BLaER1 treated with 17β-estradiol and CSF1 and Interleukin-3, amounts not matched to agents 10 nM and 100 nM (cell line): ENCODE data around the gene ANO2.

Source experiments
- H3K27ac ChIP-seq, 11 experiments: shearing (Covaris generic); formaldehyde crosslinking; 2 replicates each; pipeline ENCODE4 v1.8.1; 2022
- H3K27me3 ChIP-seq, 11 experiments: shearing (Covaris generic); formaldehyde crosslinking; 2 replicates each; pipeline ENCODE4 v1.8.1; 2022
- H3K36me3 ChIP-seq, 11 experiments: shearing (Covaris generic); formaldehyde crosslinking; 2 replicates each; pipeline ENCODE4 v1.8.1; 2022
- H3K4me1 ChIP-seq, 10 experiments: shearing (Covaris generic); formaldehyde crosslinking; 2 replicates each; pipeline ENCODE4 v1.8.1; 2022
- H3K4me2 ChIP-seq, 11 experiments: shearing (Covaris generic); formaldehyde crosslinking; 2 replicates each; pipeline ENCODE4 v1.8.1; 2022
- H3K4me3 ChIP-seq, 10 experiments: shearing (Covaris generic); formaldehyde crosslinking; 2 replicates each; pipeline ENCODE4 v1.8.1; 2022
- H3K9ac ChIP-seq, 11 experiments: shearing (Covaris generic); formaldehyde crosslinking; 2 replicates each; pipeline ENCODE4 v1.8.1; 2022
- H3K9me3 ChIP-seq, 11 experiments: shearing (Covaris generic); formaldehyde crosslinking; replicated peaks in 1 of 11; 2 replicates each; pipeline ENCODE4 v1.8.1; 2022
- H4K20me1 ChIP-seq, 11 experiments: shearing (Covaris generic); formaldehyde crosslinking; 2 replicates each; pipeline ENCODE4 v1.8.1; 2022
- Cebpa-rat ChIP-seq, 11 experiments: shearing (Covaris generic); IDR thresholded peaks; 2 replicates each; pipeline ENCODE4 v1.8.1; 2022

The ANO2 gene

DNA sequence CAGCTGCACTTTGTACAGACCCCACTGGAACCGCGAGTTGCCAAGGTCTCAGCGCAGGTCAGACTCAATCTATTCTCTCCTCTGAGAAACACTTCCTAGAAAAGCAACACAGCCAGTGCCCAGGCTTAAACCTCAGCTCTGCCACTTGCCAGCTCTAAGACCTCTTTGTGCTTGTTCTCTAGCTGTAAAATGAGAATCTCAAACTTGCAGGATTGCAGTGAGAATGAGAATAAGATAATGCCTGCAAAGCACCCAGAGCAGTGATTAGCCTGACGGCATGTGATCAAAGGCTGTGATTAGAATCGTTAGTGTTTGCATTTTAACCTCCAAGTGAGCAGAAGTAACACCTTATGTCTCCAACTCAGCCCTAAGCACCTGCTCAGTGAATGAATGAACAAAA is 21.3 kb downstream of the ANO2 start:
- Histone ChIP-seq H3K27ac (no peak overlapping the region), H3K27me3 (no peaks in the 10 kb centered on the region), H3K9me3 (no peaks in the 10 kb centered on the region), H4K20me1 (no peaks in the 10 kb centered on the region), H3K4me2 (no peak overlapping the region), H3K9ac (no peak overlapping the region), H3K4me3 (no peak overlapping the region), H3K36me3 (no peaks in the 10 kb centered on the region), H3K4me1 (peaks cover 0 to 9% (median 0%) of the 10 kb centered on the region in 10 experiments; a peak in 6 of 20 replicates)
- TF ChIP-seq Cebpa-rat (IDR thresholded peaks at IDR 0.05), result no peak

DNA sequence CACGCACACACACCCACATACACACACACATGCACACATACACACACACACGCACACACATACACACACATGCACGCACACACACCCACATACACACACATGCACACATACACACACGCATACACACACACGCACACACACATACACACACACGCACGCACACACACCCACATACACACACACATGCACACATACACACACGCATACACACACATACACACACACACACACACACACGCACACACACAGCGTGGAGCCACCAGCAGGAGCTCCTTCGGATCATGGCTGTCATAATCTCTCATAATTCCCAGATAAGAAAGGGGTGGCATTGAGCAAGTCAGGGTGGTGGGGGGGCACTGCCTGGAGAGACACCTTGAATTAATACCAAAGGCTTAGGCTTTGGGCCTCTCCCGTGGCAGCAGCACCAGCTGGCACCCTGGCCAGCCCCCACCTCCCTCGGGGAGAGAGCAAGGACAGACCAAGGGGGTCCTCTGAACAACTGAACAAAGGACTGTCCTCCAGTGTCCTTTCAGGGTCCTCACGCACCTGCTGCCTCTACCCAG is 21.9 kb downstream of the ANO2 start:
- Histone ChIP-seq H3K4me2 (no peak overlapping the region), H3K4me3 (no peak overlapping the region), H3K27me3 (no peaks in the 10 kb centered on the region), H3K36me3 (no peaks in the 10 kb centered on the region), H3K4me1 (peaks cover 0 to 9% (median 0%) of the 10 kb centered on the region in 10 experiments; a peak in 6 of 20 replicates), H3K27ac (no peak overlapping the region), H3K9me3 (no peaks in the 10 kb centered on the region), H4K20me1 (no peaks in the 10 kb centered on the region), H3K9ac (no peak overlapping the region)
- TF ChIP-seq Cebpa-rat (IDR thresholded peaks at IDR 0.05), result no peak

DNA sequence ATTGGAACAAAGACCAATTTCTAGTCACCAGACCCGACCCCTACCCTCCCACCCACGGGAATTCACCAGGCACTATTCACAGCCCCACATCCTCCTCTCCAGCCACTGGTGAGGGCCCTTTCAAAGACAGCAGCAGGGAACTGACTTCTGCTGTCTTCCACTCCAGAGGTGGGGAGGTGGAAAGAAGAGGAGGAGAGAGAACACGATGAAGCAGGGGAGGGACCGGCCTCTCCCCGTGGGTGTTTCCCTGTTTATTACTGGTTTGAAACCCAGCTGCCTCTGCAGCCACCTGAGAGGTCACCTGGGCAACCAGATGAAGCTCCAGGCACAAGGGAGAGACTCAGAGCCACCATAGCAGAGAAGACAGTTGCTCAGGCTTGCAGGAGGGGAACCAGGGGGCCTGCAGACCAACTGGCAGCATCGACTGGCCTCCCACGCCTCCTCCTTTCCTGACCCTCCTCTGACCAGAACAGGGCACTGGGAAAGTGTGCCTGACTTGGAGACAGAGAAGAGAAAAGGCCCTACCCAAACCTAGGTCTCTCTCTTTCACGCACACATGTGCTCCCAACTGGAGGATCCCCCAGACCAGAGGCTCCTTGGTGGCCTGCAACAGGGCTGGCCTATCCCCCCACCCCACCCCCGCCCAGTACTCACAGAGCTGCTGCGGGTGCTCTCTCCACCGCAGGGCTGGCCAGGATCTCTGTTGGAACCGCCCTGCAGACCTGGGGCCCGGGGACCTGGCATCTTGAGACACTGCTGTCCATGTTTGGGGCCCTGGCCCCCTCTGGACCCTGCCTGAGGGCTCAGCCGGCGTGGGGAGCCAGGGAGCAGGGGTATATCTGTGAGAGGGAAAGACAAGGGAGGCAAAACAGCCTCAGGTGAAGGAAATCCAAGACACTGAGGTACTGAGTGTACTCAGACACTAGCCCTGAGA is 22.8 kb downstream of the ANO2 start:
- Histone ChIP-seq H3K9ac (no peak overlapping the region), H3K4me3 (no peak overlapping the region), H4K20me1 (no peaks in the 10 kb centered on the region), H3K27ac (no peak overlapping the region), H3K27me3 (no peaks in the 10 kb centered on the region), H3K4me1 (peaks cover 0 to 9% (median 0%) of the 10 kb centered on the region in 10 experiments; a peak in 6 of 20 replicates), H3K4me2 (no peak overlapping the region), H3K9me3 (no peaks in the 10 kb centered on the region), H3K36me3 (no peaks in the 10 kb centered on the region)
- no peak for TF ChIP-seq Cebpa-rat (IDR thresholded peaks at IDR 0.05)

DNA sequence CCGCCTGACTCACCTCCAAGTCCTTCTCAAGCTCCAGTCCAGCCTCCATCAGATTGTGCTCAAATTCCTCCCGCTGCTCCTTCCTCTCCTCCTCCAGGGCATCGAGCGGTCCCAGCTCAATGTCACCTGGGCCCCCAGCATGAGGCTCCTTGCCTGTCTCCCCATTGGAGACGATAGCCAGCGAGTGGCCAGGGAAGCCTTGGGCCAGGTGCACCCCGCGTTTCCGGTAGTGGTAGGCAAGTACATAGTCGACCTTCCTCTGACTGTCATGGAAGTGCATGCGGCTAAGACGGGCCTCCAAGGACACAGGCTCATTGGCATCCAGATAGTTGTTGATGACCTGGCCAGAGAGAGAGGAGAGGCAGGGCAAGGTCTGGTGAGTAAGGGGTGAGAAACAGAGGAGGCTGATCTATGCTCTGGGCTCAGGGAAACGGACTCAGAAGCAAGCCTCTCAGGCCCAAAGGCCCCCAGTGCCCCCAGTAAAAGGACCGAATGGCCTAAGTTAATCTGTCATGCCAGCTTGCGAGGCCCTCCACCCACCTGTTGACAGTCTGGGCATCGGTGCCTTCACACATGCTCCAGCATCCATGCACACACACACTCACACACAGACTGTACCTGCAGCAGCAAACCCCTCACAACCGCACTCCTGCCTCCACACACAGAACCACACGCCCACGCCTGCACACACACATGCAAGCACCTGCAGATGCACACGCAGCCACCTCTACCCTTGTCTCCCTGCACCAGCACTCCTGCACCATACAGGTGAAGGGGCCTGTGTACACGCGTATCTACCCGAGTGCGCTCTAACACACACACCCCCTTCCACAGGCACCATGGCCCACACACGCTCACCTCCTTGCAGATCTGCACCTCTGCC is 23.8 kb downstream of the ANO2 start:
- TF ChIP-seq Cebpa-rat (IDR thresholded peaks at IDR 0.05), result no peak
- no peak overlapping the region for H3K9ac ChIP-seq
- peaks cover 0 to 9% (median 0%) of the 10 kb centered on the region in 10 experiments; a peak in 6 of 20 replicates for H3K4me1 ChIP-seq
- no peak overlapping the region for H3K4me2 ChIP-seq
- no peaks in the 10 kb centered on the region for H3K9me3 ChIP-seq
- no peaks in the 10 kb centered on the region for H3K27me3 ChIP-seq
- H4K20me1 ChIP-seq, result no peaks in the 10 kb centered on the region
- H3K36me3 ChIP-seq, result no peaks in the 10 kb centered on the region
- H3K4me3 ChIP-seq, result no peak overlapping the region
- no peak overlapping the region for H3K27ac ChIP-seq

DNA sequence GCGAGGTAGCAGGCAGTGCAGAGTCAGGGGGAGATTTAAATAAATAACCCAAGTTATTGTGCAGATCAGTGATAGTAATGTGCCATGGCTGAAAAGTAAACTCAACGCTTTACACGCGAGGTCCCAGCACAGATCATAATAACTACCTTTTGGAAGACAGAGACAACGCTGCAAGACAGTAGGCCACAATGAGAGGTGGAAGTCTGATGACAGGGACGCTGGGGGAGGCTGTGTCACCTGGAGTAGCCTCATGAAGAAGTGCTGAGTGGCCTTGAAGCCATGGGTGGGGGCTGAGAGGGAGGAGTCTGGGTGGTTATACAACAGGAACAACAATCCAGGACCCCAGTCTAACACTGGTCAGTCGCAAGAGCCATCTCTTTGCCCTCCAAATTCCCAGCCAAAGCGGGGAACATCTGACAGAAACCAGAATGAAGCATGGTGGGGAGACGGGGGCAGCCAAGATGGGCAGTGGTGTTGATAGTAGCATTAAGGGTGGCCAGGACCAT is 28.2 kb downstream of the ANO2 start:
- H3K4me2 ChIP-seq, result no peak overlapping the region
- no peaks in the 10 kb centered on the region for H3K27me3 ChIP-seq
- no peak for TF ChIP-seq Cebpa-rat (IDR thresholded peaks at IDR 0.05)
- no peaks in the 10 kb centered on the region for H3K4me1 ChIP-seq
- no peak overlapping the region for H3K9ac ChIP-seq
- H3K27ac ChIP-seq, result no peak overlapping the region
- no peak overlapping the region for H3K4me3 ChIP-seq
- H4K20me1 ChIP-seq, result no peaks in the 10 kb centered on the region
- no peaks in the 10 kb centered on the region for H3K36me3 ChIP-seq
- no peaks in the 10 kb centered on the region for H3K9me3 ChIP-seq

DNA sequence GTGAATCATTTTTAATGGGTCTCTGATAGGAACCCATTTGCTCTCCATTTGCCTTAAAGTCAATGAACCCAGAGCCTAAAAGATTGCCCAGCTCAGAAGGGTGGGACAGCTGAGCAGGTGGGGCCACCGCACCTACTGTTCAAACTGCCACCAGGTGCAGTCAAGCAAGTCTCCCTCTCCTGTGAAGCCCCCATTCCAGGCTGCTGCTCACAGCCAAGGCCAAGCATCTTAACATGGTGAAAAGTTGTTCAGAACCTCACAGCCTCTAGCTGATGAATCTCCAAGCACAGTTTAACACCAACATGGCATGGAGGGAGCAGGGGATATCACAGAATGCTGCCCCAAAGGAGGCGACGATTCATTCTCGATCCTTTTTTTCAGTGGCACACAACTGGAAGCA is 29.5 kb downstream of the ANO2 start:
- TF ChIP-seq Cebpa-rat (IDR thresholded peaks at IDR 0.05), result no peak
- no peaks in the 10 kb centered on the region for H3K36me3 ChIP-seq
- no peaks in the 10 kb centered on the region for H3K4me1 ChIP-seq
- no peak overlapping the region for H3K4me2 ChIP-seq
- no peaks in the 10 kb centered on the region for H4K20me1 ChIP-seq
- no peaks in the 10 kb centered on the region for H3K27me3 ChIP-seq
- no peaks in the 10 kb centered on the region for H3K9me3 ChIP-seq
- no peak overlapping the region for H3K4me3 ChIP-seq
- H3K9ac ChIP-seq, result no peak overlapping the region
- H3K27ac ChIP-seq, result no peak overlapping the region

DNA sequence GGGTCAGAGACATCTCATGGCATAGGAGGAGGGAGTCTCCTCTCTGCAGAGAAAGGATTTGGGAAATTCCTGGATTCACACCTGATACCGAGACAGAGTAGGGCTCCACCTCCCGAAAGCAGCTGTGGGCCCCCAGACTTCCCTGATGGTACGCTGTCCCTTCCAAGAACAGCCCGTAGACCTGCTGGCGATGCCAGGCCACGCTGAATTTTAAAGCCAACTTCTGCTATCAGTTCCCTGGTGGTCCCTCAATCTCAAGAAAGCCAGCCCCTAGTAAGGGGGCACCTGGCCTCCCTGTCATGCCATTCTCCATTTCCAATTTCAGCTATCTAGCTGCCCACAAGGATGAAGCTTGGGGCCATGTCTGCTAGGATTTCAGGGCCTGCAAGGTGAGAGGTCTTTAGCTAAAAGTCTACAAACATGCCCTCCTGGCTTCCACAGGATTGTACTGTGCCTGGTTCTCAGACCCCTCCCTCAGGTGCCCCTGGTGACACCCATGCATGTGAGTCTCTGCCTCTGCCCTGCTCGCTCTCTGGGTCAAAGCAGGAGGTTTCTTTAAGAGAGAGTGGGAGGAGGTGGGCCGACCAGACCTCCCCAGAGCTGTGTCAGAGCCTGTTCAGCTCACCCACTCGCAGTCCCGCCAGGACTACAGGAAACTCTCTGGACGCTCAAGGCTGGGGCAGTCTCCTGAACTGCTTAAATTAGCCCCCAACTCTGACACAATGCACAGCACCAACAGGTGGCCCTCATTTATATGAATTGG is 30.5 kb downstream of the ANO2 start:
- H3K4me2 ChIP-seq, result no peak overlapping the region
- H3K4me1 ChIP-seq, result no peaks in the 10 kb centered on the region
- H3K4me3 ChIP-seq, result no peak overlapping the region
- H3K27ac ChIP-seq, result no peak overlapping the region
- H3K9ac ChIP-seq, result no peak overlapping the region
- no peak for TF ChIP-seq Cebpa-rat (IDR thresholded peaks at IDR 0.05)
- H3K36me3 ChIP-seq, result no peaks in the 10 kb centered on the region
- H3K9me3 ChIP-seq, result no peaks in the 10 kb centered on the region
- H4K20me1 ChIP-seq, result no peaks in the 10 kb centered on the region
- no peaks in the 10 kb centered on the region for H3K27me3 ChIP-seq

DNA sequence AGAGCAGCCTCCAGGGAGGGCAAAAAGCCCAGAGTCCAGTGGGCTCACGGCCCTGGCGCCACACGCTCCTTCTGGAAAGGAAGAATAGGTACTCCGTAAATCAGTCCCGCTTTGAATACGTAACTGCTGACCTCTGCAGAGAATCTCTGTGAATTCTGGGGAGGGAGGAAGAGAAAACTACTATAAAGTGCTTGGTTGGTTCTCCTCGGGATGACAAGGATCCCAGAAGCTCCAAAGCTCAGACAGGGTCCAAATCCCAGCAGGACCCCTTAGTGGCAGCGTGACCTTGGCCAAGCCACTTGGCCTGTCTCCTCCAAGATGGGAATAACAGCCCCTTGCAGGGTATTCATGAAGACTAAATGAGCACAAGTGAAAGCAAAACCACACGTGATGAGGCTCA is 31.7 kb downstream of the ANO2 start:
- no peaks in the 10 kb centered on the region for H3K9me3 ChIP-seq
- no peak overlapping the region for H3K4me2 ChIP-seq
- H4K20me1 ChIP-seq, result no peaks in the 10 kb centered on the region
- no peaks in the 10 kb centered on the region for H3K4me1 ChIP-seq
- H3K27ac ChIP-seq, result no peak overlapping the region
- H3K9ac ChIP-seq, result no peak overlapping the region
- no peak for TF ChIP-seq Cebpa-rat (IDR thresholded peaks at IDR 0.05)
- no peaks in the 10 kb centered on the region for H3K36me3 ChIP-seq
- H3K27me3 ChIP-seq, result no peaks in the 10 kb centered on the region
- no peak overlapping the region for H3K4me3 ChIP-seq
